Lung (tissue), 12 donors: ENCODE data around the gene VASN. TPM values are rescaled to one million over a fixed set of nuclear protein-coding genes. Genes with fewer than 3 reads are reported as not detected.

Source experiments
- ATAC-seq: fragments of 200-7000 bp; cut with Tn5 transposase; one replicate; pipeline ENCODE4 v1.9.1; 2020; ENCODE audit warnings: moderate number of reproducible peaks; ENCODE audit not compliant: insufficient read depth, low FRiP score
- DNase-seq, 3 donors: peaks; one replicate each; pipeline ENCODE4 v3.0.0-alpha.2; 2013 to 2017
- H3K27ac ChIP-seq, 2 donors: one replicate each; pipeline ENCODE4 v1.5.1; 2013; ENCODE audit warnings: mild to moderate bottlenecking in 2 of 2, moderate library complexity in 2 of 2, control low read depth in 1 of 2, inconsistent platforms in 1 of 2, low read depth in 1 of 2, low read length in 1 of 2
- H3K27me3 ChIP-seq, 3 donors: one replicate each; pipeline ENCODE4 v1.5.1; 2013; ENCODE audit warnings: low read length in 2 of 3; ENCODE audit not compliant: control insufficient read depth in 3 of 3, insufficient read depth in 3 of 3
- H3K36me3 ChIP-seq, 4 donors: one replicate each; pipeline ENCODE4 v1.5.1; 2013; ENCODE audit warnings: low read length in 4 of 4, mild to moderate bottlenecking in 1 of 4, moderate library complexity in 1 of 4; ENCODE audit not compliant: control insufficient read depth in 4 of 4, insufficient read depth in 4 of 4
- H3K4me1 ChIP-seq, 5 donors: one replicate each; pipeline ENCODE4 v1.5.1; 2013; ENCODE audit warnings: low read length in 5 of 5, mild to moderate bottlenecking in 2 of 5, moderate library complexity in 1 of 5; ENCODE audit not compliant: control insufficient read depth in 5 of 5, insufficient read depth in 5 of 5
- H3K4me3 ChIP-seq: one replicate; pipeline ENCODE4 v1.5.1; 2013; ENCODE audit warnings: mild to moderate bottlenecking, control low read depth, moderate library complexity
- H3K9ac ChIP-seq, 2 donors: one replicate each; pipeline ENCODE4 v1.5.1; 2013; ENCODE audit warnings: low read length in 2 of 2, control low read depth in 1 of 2; ENCODE audit not compliant: insufficient read depth in 1 of 2
- H3K9me3 ChIP-seq, 4 donors: one replicate each; pipeline ENCODE4 v1.5.1; 2013; ENCODE audit warnings: low read length in 3 of 4, mild to moderate bottlenecking in 1 of 4, moderate library complexity in 1 of 4; ENCODE audit not compliant: control insufficient read depth in 4 of 4, insufficient read depth in 3 of 4
- WGBS, 2 donors: extraction: QIAGEN DNeasy Blood & Tissue Kit; methylation state at CpG; one replicate each; pipeline ENCODE4 v1.1.7; 2013; 5-methylcytosine and 5-hydroxymethylcytosine counted together
- polyA plus RNA-seq, 2 donors: library from polyadenylated mRNA; stranded (reverse); fragments of 200-250 nt; gene quantifications; one replicate each; pipeline ENCODE4 v1.2.1, GENCODE V29; 2013
- total RNA-seq, 2 donors: library from RNA; depleted of rRNA in 1 of 2; stranded (reverse); fragments of >200 nt in 1 of 2; gene quantifications; one replicate each; pipeline ENCODE4 v1.2.1, GENCODE V29; 2014 to 2021
- TF ChIP-seq, protein P1 (sequence below): IDR thresholded peaks from 2 replicates; pipeline ENCODE4 v1.5.1; 2012; ENCODE audit warnings: mild to moderate bottlenecking; ENCODE audit errors: control extremely low read depth, extremely low read depth
- donor health status: control.
- donor health status: control.
- donor health status: Bipolar disorder and iron deficiency.
- donor health status: healthy.
- donor health status: DM: yes; HTN: yes; CAD: no.

Gene VASN
- total and polyA plus RNA-seq, 4 donors: 18.8 to 42.9 (median 31.3) TPM

DNA sequence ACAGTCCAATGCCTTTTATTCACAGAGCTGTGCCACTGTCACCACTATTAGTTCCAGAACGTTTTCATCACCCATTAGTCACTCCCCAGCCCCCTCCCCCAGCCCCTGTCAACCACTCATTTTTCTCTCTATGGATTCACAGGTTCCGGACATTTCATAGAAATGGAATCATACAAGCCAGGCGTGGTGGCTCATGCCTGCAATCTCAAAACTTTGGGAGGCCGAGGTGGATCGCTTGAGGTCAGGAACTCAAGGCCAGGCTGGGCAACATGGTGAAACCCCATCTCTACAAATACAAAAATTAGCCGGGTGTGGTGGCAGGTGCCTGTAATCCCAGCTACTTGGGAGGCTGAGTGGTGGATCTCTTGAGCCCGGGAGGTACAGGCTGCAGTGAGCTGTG is 19.8 kb upstream of the VASN start:
- no peak overlapping the region for H3K9ac ChIP-seq
- DNase-seq: no peak
- no peak for ATAC-seq
- H3K27ac ChIP-seq: no peak overlapping the region
- no peaks in the 10 kb centered on the region for H3K27me3 ChIP-seq
- H3K36me3 ChIP-seq: peaks cover 0 to 12% (median 0%) of the 10 kb centered on the region in 4 donors
- H3K9me3 ChIP-seq: no peaks in the 10 kb centered on the region
- TF ChIP-seq, protein P1, sequence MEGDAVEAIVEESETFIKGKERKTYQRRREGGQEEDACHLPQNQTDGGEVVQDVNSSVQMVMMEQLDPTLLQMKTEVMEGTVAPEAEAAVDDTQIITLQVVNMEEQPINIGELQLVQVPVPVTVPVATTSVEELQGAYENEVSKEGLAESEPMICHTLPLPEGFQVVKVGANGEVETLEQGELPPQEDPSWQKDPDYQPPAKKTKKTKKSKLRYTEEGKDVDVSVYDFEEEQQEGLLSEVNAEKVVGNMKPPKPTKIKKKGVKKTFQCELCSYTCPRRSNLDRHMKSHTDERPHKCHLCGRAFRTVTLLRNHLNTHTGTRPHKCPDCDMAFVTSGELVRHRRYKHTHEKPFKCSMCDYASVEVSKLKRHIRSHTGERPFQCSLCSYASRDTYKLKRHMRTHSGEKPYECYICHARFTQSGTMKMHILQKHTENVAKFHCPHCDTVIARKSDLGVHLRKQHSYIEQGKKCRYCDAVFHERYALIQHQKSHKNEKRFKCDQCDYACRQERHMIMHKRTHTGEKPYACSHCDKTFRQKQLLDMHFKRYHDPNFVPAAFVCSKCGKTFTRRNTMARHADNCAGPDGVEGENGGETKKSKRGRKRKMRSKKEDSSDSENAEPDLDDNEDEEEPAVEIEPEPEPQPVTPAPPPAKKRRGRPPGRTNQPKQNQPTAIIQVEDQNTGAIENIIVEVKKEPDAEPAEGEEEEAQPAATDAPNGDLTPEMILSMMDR: no peak
- H3K4me1 ChIP-seq: peaks cover 0 to 12% (median 0%) of the 10 kb centered on the region in 5 donors
- no peak overlapping the region for H3K4me3 ChIP-seq
- WGBS, 2 donors: 80 to 82% methylated on average over 7 of the region's 7 CpGs

DNA sequence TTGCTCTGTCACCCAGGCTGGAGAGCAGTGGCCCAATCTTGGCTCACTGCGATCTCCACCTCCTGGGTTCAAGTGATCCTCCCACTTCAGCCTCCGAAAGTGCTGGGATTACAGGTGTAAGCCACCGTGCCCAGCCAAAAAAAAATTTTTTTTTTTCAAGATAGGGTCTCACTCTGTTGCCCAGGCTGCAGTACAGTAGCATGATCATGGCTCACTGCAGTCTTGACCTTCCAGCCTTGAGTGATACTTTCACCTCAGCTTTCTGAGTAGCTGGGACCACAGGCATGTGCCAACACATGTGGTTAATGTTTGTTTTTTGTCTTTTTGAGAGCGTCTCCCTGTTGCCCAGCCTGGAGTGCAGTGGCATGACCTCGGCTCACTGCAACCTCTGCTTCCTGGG is 18.8 kb upstream of the VASN start:
- WGBS, 2 donors: 80% methylated on average over 5 of the region's 5 CpGs
- TF ChIP-seq, protein P1: no peak
- Histone ChIP-seq H3K36me3 (peaks cover 0 to 15% (median 0%) of the 10 kb centered on the region in 4 donors), H3K9me3 (no peaks in the 10 kb centered on the region), H3K4me1 (peaks cover 0 to 12% (median 0%) of the 10 kb centered on the region in 5 donors), H3K4me3 (no peak overlapping the region), H3K27ac (no peak overlapping the region), H3K9ac (no peak overlapping the region), H3K27me3 (no peaks in the 10 kb centered on the region)
- DNase-seq: no peak
- ATAC-seq: no peak

DNA sequence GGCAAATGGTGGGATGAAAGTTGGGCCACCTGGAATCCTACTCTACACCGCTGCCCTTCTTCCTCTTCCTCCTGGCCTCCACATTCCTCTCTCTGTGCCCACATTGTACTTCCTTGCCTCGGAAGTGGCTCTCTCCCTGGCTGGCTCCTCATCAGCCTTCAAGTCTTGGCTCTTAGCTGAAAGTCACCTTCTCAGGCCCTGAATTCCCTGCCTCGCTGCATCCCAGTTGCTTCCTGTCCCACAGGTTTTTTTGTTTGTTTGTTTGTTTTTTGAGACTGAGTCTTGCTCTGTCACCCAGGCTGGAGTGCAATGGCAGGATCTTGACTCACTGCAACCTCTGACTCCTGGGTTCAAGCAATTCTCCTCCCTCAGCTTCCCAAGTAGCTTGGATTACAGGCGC is 18.0 kb upstream of the VASN start:
- TF ChIP-seq, protein P1: no peak
- Histone ChIP-seq H3K4me3 (no peak overlapping the region), H3K4me1 (peaks cover 0 to 12% (median 0%) of the 10 kb centered on the region in 5 donors), H3K27me3 (no peaks in the 10 kb centered on the region), H3K9me3 (no peaks in the 10 kb centered on the region), H3K27ac (no peak overlapping the region), H3K9ac (no peak overlapping the region), H3K36me3 (peaks cover 0 to 20% (median 0%) of the 10 kb centered on the region in 4 donors)
- WGBS, 2 donors: 84% methylated on average over 4 of the region's 4 CpGs
- no peak for ATAC-seq
- DNase-seq: no peak
